ENCODE data around the gene PELO.

The PELO gene

GRCh38 chr5:52799983-52800393 lies 12.3 kb downstream of the PELO start (continued):
- no peak for TF ChIP-seq ZNF837 (tag by site-specific recombination; IDR thresholded peaks at IDR 0.05)
- no peak for TF ChIP-seq TCF7L2 (IDR thresholded peaks at IDR 0.05; ENCODE audit: borderline replicate concordance, low read depth, low read length)
- TF ChIP-seq ZNF10 (tag by site-specific recombination; IDR thresholded peaks at IDR 0.05) = no peak
- no peak for TF ChIP-seq MEIS1 (CRISPR knock-in tag; IDR thresholded peaks at IDR 0.05; ENCODE audit: borderline replicate concordance)
- TF ChIP-seq ZNF132 (tag by site-specific recombination; IDR thresholded peaks at IDR 0.05; ENCODE audit: borderline replicate concordance) = no peak
- no peak for TF ChIP-seq KLF8 (tag by site-specific recombination; IDR thresholded peaks at IDR 0.05)
- TF ChIP-seq ZNF398 (tag by site-specific recombination; IDR thresholded peaks at IDR 0.05) = no peak
- TF ChIP-seq ZNF280C (tag by site-specific recombination; IDR thresholded peaks at IDR 0.05) = no peak
- TF ChIP-seq ZNF76 (tag by site-specific recombination; IDR thresholded peaks at IDR 0.05; ENCODE audit: borderline replicate concordance, low read depth) = 0 out of 2 replicates have a peak, but pooled peaks have one; percentile 24
- TF ChIP-seq ZNF677 (tag by site-specific recombination; IDR thresholded peaks at IDR 0.05) = no peak
- TF ChIP-seq ZNF302 (tag by site-specific recombination; IDR thresholded peaks at IDR 0.05; ENCODE audit: low read depth) = no peak
- TF ChIP-seq ZNF362 (tag by site-specific recombination; IDR thresholded peaks at IDR 0.05) = no peak
- no peak for TF ChIP-seq BCL11B (tag by site-specific recombination; IDR thresholded peaks at IDR 0.05; ENCODE audit: low read depth)
- no peak for TF ChIP-seq ZNF488 (tag by site-specific recombination; IDR thresholded peaks at IDR 0.05)
- no peak for TF ChIP-seq ZNF416 (tag by site-specific recombination; IDR thresholded peaks at IDR 0.05)
- TF ChIP-seq ZNF155 (tag by site-specific recombination; IDR thresholded peaks at IDR 0.05) = no peak
- TF ChIP-seq ZEB2 (tag by site-specific recombination; IDR thresholded peaks at IDR 0.05) = peak; percentile 55
- TF ChIP-seq ZNF600 (tag by site-specific recombination; IDR thresholded peaks at IDR 0.05) = peak; percentile 47; the same call in 1 of the 2 replicates
- TF ChIP-seq OVOL3 (tag by site-specific recombination; IDR thresholded peaks at IDR 0.05) = no peak
- peak; percentile 92 for TF ChIP-seq SCRT2 (tag by site-specific recombination; IDR thresholded peaks at IDR 0.05)
- TF ChIP-seq ZSCAN16 (tag by site-specific recombination; IDR thresholded peaks at IDR 0.05) = peak; percentile 87
- no peak for TF ChIP-seq ZBTB7A (tag by site-specific recombination; IDR thresholded peaks at IDR 0.05; ENCODE audit: low read depth)
- TF ChIP-seq ZSCAN23 (tag by site-specific recombination; IDR thresholded peaks at IDR 0.05) = no peak
- no peak for TF ChIP-seq TSHZ1 (tag by site-specific recombination; IDR thresholded peaks at IDR 0.05; ENCODE audit: borderline replicate concordance)
- TF ChIP-seq PRDM2 (tag by site-specific recombination; IDR thresholded peaks at IDR 0.05; ENCODE audit: borderline replicate concordance) = no peak

Measured in HEK293 (cell line).